K562 (cell line): ENCODE results near the gene DEK. TPM values are rescaled to one million over a fixed set of nuclear protein-coding genes. Genes with fewer than 3 reads are reported as not detected.
A peak's percentile ranks its signal among the peaks of the same experiment; 100 is the strongest.

ENCODE experiments used
- ATAC-seq: fragments of 200-7000 bp; cut with Tn5 transposase; 3 replicates; pipeline ENCODE4 v1.9.1; 2020; ENCODE audit warnings: moderate library complexity
- BruUV-seq: library from RNA; stranded (reverse); fragments of 400-500 nt; replicated peaks from 2 replicates; lab custom pipeline; 2021; lab: Mats Ljungman, UMichigan
- CTCF ChIA-PET: fragments of 300-600 bp; formaldehyde crosslinking; extraction: SDS; loops from one replicate; lab custom pipeline; 2021; ENCODE audit warnings: low intra/inter-chr PET ratio; lab: Yijun Ruan, JAX
- POLR2A ChIA-PET: fragments of 300-600, 350-650 bp; sonication (Branson Sonifier 250); formaldehyde crosslinking; extraction: SDS; loops from one replicate; lab custom pipeline; 2021; ENCODE audit warnings: antibody characterized with exemption, inconsistent platforms; lab: Yijun Ruan, JAX
- DNase-seq, 4 experiments: peaks; one replicate each; pipeline versions ENCODE4 v3.0.0 to v3.0.0-alpha.2; 2011 to 2018; ENCODE audit warnings: low spot score in 3 of 4, mixed read lengths in 3 of 4; ENCODE audit errors: extremely low read depth in 1 of 4
- FAIRE-seq: peaks from 2 replicates; lab custom pipeline; 2011; peaks lifted over from hg19 to GRCh38; lab: Jason Lieb, UNC
- H2AFZ ChIP-seq: 2 replicates; pipeline ENCODE4 v1.6.0; 2011; ENCODE audit warnings: low read depth, low read length, control low read depth, inconsistent platforms
- H3K27ac ChIP-seq: fragments of 200-600 bp; 3 replicates; pipeline ENCODE4 v1.8.0; 2011; ENCODE audit warnings: low read depth, mild to moderate bottlenecking, control low read depth, inconsistent platforms, low read length, moderate library complexity, mixed read lengths; ENCODE audit errors: extremely low read depth
- H3K27me3 ChIP-seq, 2 experiments: fragments of 300-600 bp in 1 of 2; 2 replicates in 1 of 2; 3 replicates in 1 of 2; pipeline versions ENCODE4 v1.6.0 to v1.8.0; 2011; ENCODE audit warnings: inconsistent platforms in 2 of 2, low read length in 2 of 2, mild to moderate bottlenecking in 1 of 2, mixed read lengths in 1 of 2, moderate library complexity in 1 of 2; ENCODE audit not compliant: control insufficient read depth in 2 of 2, insufficient read depth in 2 of 2
- H3K36me3 ChIP-seq: fragments of 300-600 bp; 3 replicates; pipeline ENCODE4 v1.8.0; 2011; ENCODE audit warnings: mild to moderate bottlenecking, low read length, inconsistent platforms; ENCODE audit not compliant: control insufficient read depth, insufficient read depth
- H3K4me1 ChIP-seq, 2 experiments: fragments of 200-600 bp in 1 of 2; replicated peaks in 1 of 2; 2 replicates in 1 of 2; 3 replicates in 1 of 2; pipeline versions ENCODE4 v1.5.1 to v1.8.0; 2011; ENCODE audit warnings: inconsistent platforms in 2 of 2, low read length in 2 of 2, mild to moderate bottlenecking in 1 of 2, mixed read lengths in 1 of 2, moderate library complexity in 1 of 2; ENCODE audit not compliant: control insufficient read depth in 2 of 2, insufficient read depth in 2 of 2
- H3K4me2 ChIP-seq: 2 replicates; pipeline ENCODE4 v1.6.1; 2011; ENCODE audit warnings: low read length, control low read depth, inconsistent platforms, mixed read lengths; ENCODE audit not compliant: insufficient read depth
- H3K4me3 ChIP-seq: fragments of 200-600 bp; sonication (generic), shearing (Covaris generic); 2 replicates; pipeline ENCODE4 v1.5.1; 2016; ENCODE audit warnings: control low read depth, inconsistent platforms
- H3K79me2 ChIP-seq: fragments of 200-600 bp; 3 replicates; pipeline ENCODE4 v1.8.0; 2011; ENCODE audit warnings: low read length, inconsistent platforms; ENCODE audit not compliant: control insufficient read depth, insufficient read depth
- H3K9ac ChIP-seq, 2 experiments: 2 replicates each; pipeline versions ENCODE4 v1.6.0 to v1.6.1; 2011; ENCODE audit warnings: low read depth in 2 of 2, low read length in 2 of 2, control low read depth in 1 of 2, inconsistent platforms in 1 of 2, mild to moderate bottlenecking in 1 of 2, mixed read lengths in 1 of 2; ENCODE audit not compliant: insufficient read depth in 1 of 2
- H3K9me1 ChIP-seq: one replicate; pipeline ENCODE4 v1.6.0; 2011; ENCODE audit warnings: inconsistent platforms, mild to moderate bottlenecking, low read length, moderate library complexity; ENCODE audit not compliant: control insufficient read depth, insufficient read depth
- H3K9me3 ChIP-seq: replicated peaks from 2 replicates; pipeline ENCODE4 v1.5.1; 2011; ENCODE audit warnings: low read depth, low read length, inconsistent platforms; ENCODE audit not compliant: control insufficient read depth, insufficient read depth
- H4K20me1 ChIP-seq: replicated peaks from 2 replicates; pipeline ENCODE4 v1.6.1; 2011; ENCODE audit warnings: low read length, inconsistent platforms, mixed read lengths; ENCODE audit not compliant: control insufficient read depth, insufficient read depth
- BCOR ChIP-seq: fragments of 450-650 bp; IDR thresholded peaks from 2 replicates; pipeline ENCODE4 v1.6.1; 2016
- CHD2 ChIP-seq: IDR thresholded peaks from 2 replicates; pipeline ENCODE4 v1.6.1; 2011; ENCODE audit warnings: low read depth, low read length
- CHD4 ChIP-seq: fragments of 200-600 bp; sonication (generic); IDR thresholded peaks from 3 replicates; pipeline ENCODE4 v1.6.1; 2012; ENCODE audit warnings: low read depth, mild to moderate bottlenecking, mixed read lengths, low read length, inconsistent platforms; ENCODE audit not compliant: insufficient read depth, insufficient replicate concordance, poor library complexity, severe bottlenecking
- GTF2A2 ChIP-seq: IDR thresholded peaks from 2 replicates; pipeline ENCODE4 v1.6.1; 2016; ENCODE audit warnings: mild to moderate bottlenecking, missing genetic modification characterization, missing compliant biosample characterization
- KDM1A ChIP-seq, 2 experiments: fragments of 450-650 bp; IDR thresholded peaks; 2 replicates each; pipeline ENCODE4 v1.6.1; 2016; ENCODE audit warnings: mild to moderate bottlenecking in 2 of 2
- LCOR ChIP-seq: sonication (generic); formaldehyde crosslinking; IDR thresholded peaks from 2 replicates; pipeline ENCODE4 v1.8.0; 2022; ENCODE audit warnings: mild to moderate bottlenecking, missing genetic modification reagents
- MCM5 ChIP-seq: fragments of 450-650 bp; IDR thresholded peaks from 2 replicates; pipeline ENCODE4 v1.6.1; 2016; ENCODE audit warnings: low read depth
- MXD1 ChIP-seq: fragments of 250-450 bp; sonication (Bioruptor Pico); IDR thresholded peaks from 2 replicates; pipeline ENCODE4 v1.8.0; 2021; ENCODE audit warnings: borderline replicate concordance, mild to moderate bottlenecking, moderate library complexity; ENCODE audit not compliant: poor library complexity, severe bottlenecking
- OTX1 ChIP-seq: fragments of 450-650 bp; formaldehyde crosslinking; IDR thresholded peaks from 2 replicates; pipeline ENCODE4 v1.4.0; 2022; ENCODE audit warnings: mild to moderate bottlenecking
- PKNOX1 ChIP-seq: fragments of 450-650 bp; IDR thresholded peaks from 2 replicates; pipeline ENCODE4 v1.6.1; 2016
- PML ChIP-seq: IDR thresholded peaks from 2 replicates; pipeline ENCODE4 v1.6.1; 2012; ENCODE audit warnings: low read length, inconsistent platforms
- SAFB ChIP-seq: fragments of 200-400 bp; formaldehyde crosslinking; IDR thresholded peaks from 2 replicates; pipeline ENCODE4 v1.6.1; 2017; ENCODE audit warnings: low read depth, low read length, borderline replicate concordance
- SPI1 ChIP-seq: IDR thresholded peaks from 2 replicates; pipeline ENCODE4 v1.6.1; 2011; ENCODE audit warnings: low read depth, low read length, control low read depth, borderline replicate concordance
- SREBF1 ChIP-seq: fragments of 150-350 bp; IDR thresholded peaks from 2 replicates; pipeline ENCODE4 v1.6.1; 2014; ENCODE audit warnings: antibody characterized with exemption, low read depth, low read length, borderline replicate concordance
- STAT5B ChIP-seq: fragments of 250-450 bp; sonication (Bioruptor Pico); IDR thresholded peaks from 2 replicates; pipeline ENCODE4 v1.8.0; 2021; ENCODE audit warnings: mild to moderate bottlenecking, inconsistent platforms
- ZNF444 ChIP-seq: fragments of 250-450 bp; sonication (Bioruptor Pico); IDR thresholded peaks from 2 replicates; pipeline ENCODE4 v1.4.0; 2020; ENCODE audit warnings: mild to moderate bottlenecking, moderate library complexity
- ZSCAN32 ChIP-seq: fragments of 450-650 bp; formaldehyde crosslinking; IDR thresholded peaks from 2 replicates; pipeline ENCODE4 v1.4.0; 2020; ENCODE audit warnings: mild to moderate bottlenecking, moderate library complexity
- WGBS: fragments of 100-300 bp; shearing (Covaris generic); methylation state at CpG from one replicate; pipeline ENCODE4 v1.1.6; 2016; ENCODE audit warnings: low coverage, mixed read lengths; ENCODE audit not compliant: insufficient coverage; ENCODE audit errors: missing lambda C conversion rate; 5-methylcytosine and 5-hydroxymethylcytosine counted together
- in situ Hi-C: fragments of 300-500 bp; cut with MboI; formaldehyde crosslinking; loops from 4 replicates; pipeline ENCODE4 v1.15.0; 2018; ENCODE audit warnings: inconsistent platforms, mixed read lengths
- intact Hi-C: fragments of 100-400 bp; cut with micrococcal nuclease; formaldehyde crosslinking; loops from 2 replicates; pipeline ENCODE4 v1.14.2; 2022
- polyA plus RNA-seq, 8 experiments: library from polyadenylated mRNA; depleted of rRNA in 4 of 8; stranded (reverse) in 5 of 8; unstranded in 3 of 8; fragments of >200 nt; fragmentation: Nextera tagmentation in 2 of 8; fragmentation: Illumina TruSeq in 1 of 8; extraction: Ambion mirVana in 2 of 8; extraction: Trizol in 1 of 8; gene quantifications; 2 replicates each; pipeline versions ENCODE4 v1.2.1 to v1.2.3, GENCODE V29; 2011 to 2014; ENCODE audit warnings: inconsistent platforms in 1 of 8, missing spikeins in 1 of 8
- total RNA-seq, 7 experiments: library from RNA; depleted of rRNA in 6 of 7; stranded (reverse); fragments of >200 nt in 6 of 7; fragmentation: Illumina TruSeq in 2 of 7; extraction: Trizol in 2 of 7; gene quantifications; 2 replicates each; pipeline versions ENCODE4 v1.2.1 to v1.2.3, GENCODE V29; 2011 to 2021; ENCODE audit warnings: low replicate concordance in 1 of 7
- TF ChIP-seq, protein P1 (sequence below): IDR thresholded peaks from 2 replicates; pipeline ENCODE4 v1.6.1; 2014; ENCODE audit warnings: antibody characterized with exemption
- TF ChIP-seq, protein P2 (sequence below): fragments of 250-450 bp; sonication (Bioruptor Pico); IDR thresholded peaks from 2 replicates; pipeline ENCODE4 v1.5.0; 2022; ENCODE audit warnings: mild to moderate bottlenecking

Gene DEK
- total and polyA plus RNA-seq, 9 of the 15 experiments (the other 6 are each of a cell fraction or from before 2014, with no cell fraction given), result 82.3 to 338 (median 184) TPM

DNA sequence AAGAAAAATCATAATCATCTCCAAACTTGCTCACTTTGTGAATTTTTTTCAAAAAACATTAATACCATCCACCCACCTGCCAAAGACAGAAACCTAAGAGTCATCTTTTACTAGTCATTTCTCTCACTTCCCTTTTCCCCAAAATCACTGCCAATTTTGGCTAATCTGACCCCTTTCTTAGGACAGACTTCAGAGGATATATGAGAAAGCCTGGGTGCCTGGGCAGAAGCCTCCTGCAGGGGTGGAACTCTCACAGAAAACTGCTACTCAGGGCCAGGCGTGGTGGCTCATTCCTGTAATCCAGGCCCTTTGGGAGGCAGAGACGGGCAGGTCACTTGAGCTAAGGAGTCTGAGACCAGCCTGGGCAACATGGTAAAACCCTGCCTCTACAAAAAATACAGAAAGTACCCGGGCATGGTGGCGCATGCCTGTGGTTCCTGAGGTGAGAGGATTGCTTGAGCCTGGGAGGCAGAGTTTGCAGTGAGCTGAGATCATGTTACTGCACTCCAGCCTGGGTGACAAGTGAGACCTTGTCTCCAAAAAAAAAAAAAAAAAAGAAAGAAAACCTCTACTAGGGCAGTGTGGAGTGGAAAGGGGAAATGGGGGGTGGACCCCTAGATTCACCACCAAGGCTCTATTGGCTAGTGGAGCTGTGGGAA lies 3.8 kb downstream of the DEK start:
- Histone ChIP-seq H3K27me3 (no peaks in the 10 kb centered on the region), H3K9me1 (no peaks in the 10 kb centered on the region), H4K20me1 (peaks cover 36% of the 10 kb centered on the region), H3K4me3 (no peak overlapping the region), H3K79me2 (peaks cover 89% of the 10 kb centered on the region), H3K36me3 (peaks cover 71% of the 10 kb centered on the region), H2AFZ (no peak overlapping the region), H3K27ac (no peak overlapping the region), H3K4me2 (no peak overlapping the region), H3K9ac (peak overlapping the region in 1 of 2 experiments; percentile 61; a peak in 1 of 4 replicates), H3K9me3 (peaks cover 3% of the 10 kb centered on the region), H3K4me1 (peaks cover 13 to 21% of the 10 kb centered on the region in 2 experiments)
- ChIA-PET CTCF (no interaction called here), POLR2A (interaction anchor here (0.6 to 1.2 kb wide), 4 partner anchors 11 to 650 kb away, joined by 3 to 7 read pairs (median 4); no protein-coding TSS in a partner anchor)
- no peak for FAIRE-seq
- WGBS, result 76% methylated on average over 4 of the region's 4 CpGs
- ATAC-seq, result no peak
- BruUV-seq, result no TSS peak
- no peak for DNase-seq
- intact Hi-C loops (loop anchor here (5.0 kb wide), 2 partner anchors 103 to 553 kb away; partner anchors contain the start of genes KDM1B, NUP153 and TPMT), in situ Hi-C loops (no loop called here)
- TF ChIP-seq ZSCAN32 (CRISPR knock-in tag) (no peak), CHD4 (no peak), BCOR (no peak), MCM5 (no peak), GTF2A2 (tag) (no peak), SAFB (no peak), SREBF1 (no peak), KDM1A (IDR thresholded peaks at IDR 0.05) (peak in 1 of 2 experiments; percentile 54; a peak in 2 of 4 replicates), CHD2 (no peak), PKNOX1 (no peak), LCOR (CRISPR knock-in tag) (0 out of 2 replicates have a peak, but pooled peaks have one; percentile 30), SPI1 (peak; percentile 86), MXD1 (no peak), STAT5B (CRISPR knock-in tag) (no peak), ZNF444 (CRISPR knock-in tag) (no peak), OTX1 (CRISPR knock-in tag) (no peak), PML (no peak)
- TF ChIP-seq, protein P1, sequence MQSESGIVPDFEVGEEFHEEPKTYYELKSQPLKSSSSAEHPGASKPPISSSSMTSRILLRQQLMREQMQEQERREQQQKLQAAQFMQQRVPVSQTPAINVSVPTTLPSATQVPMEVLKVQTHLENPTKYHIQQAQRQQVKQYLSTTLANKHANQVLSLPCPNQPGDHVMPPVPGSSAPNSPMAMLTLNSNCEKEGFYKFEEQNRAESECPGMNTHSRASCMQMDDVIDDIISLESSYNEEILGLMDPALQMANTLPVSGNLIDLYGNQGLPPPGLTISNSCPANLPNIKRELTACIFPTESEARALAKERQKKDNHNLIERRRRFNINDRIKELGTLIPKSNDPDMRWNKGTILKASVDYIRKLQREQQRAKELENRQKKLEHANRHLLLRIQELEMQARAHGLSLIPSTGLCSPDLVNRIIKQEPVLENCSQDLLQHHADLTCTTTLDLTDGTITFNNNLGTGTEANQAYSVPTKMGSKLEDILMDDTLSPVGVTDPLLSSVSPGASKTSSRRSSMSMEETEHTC, result no peak
- TF ChIP-seq, protein P2, sequence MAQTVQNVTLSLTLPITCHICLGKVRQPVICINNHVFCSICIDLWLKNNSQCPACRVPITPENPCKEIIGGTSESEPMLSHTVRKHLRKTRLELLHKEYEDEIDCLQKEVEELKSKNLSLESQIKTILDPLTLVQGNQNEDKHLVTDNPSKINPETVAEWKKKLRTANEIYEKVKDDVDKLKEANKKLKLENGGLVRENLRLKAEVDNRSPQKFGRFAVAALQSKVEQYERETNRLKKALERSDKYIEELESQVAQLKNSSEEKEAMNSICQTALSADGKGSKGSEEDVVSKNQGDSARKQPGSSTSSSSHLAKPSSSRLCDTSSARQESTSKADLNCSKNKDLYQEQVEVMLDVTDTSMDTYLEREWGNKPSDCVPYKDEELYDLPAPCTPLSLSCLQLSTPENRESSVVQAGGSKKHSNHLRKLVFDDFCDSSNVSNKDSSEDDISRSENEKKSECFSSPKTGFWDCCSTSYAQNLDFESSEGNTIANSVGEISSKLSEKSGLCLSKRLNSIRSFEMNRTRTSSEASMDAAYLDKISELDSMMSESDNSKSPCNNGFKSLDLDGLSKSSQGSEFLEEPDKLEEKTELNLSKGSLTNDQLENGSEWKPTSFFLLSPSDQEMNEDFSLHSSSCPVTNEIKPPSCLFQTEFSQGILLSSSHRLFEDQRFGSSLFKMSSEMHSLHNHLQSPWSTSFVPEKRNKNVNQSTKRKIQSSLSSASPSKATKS (CRISPR knock-in tag), result no peak
